Tibial artery (tissue), 4 donors: ENCODE measurements around the gene COG5.

Experiments used
- DNase-seq, 2 donors: peaks; one replicate each; pipeline ENCODE4 v3.0.0-alpha.2; 2019
- H3K27ac ChIP-seq, 2 donors: fragments of 200-600 bp; sonication (generic) in 1 of 2; 1 replicate in 1 of 2; 2 replicates in 1 of 2; pipeline ENCODE4 v1.5.1; 2018 to 2019; ENCODE audit warnings: mild to moderate bottlenecking in 1 of 2
- H3K27me3 ChIP-seq, 2 donors: fragments of 200-600 bp; sonication (generic) in 1 of 2; one replicate each; pipeline versions ENCODE4 v1.5.1 to v1.6.0; 2016 to 2019
- H3K36me3 ChIP-seq, 3 donors: fragments of 200-600 bp; sonication (generic) in 2 of 3; one replicate each; pipeline ENCODE4 v1.5.1; 2016 to 2019; ENCODE audit warnings: mild to moderate bottlenecking in 2 of 3
- H3K4me1 ChIP-seq, 4 donors: fragments of 200-600 bp; sonication (generic) in 2 of 4; 1 replicate in 3 of 4; 2 replicates in 1 of 4; pipeline ENCODE4 v1.5.1; 2016 to 2019
- H3K4me3 ChIP-seq, 2 donors: fragments of 200-600 bp; sonication (generic) in 1 of 2; 1 replicate in 1 of 2; 2 replicates in 1 of 2; pipeline ENCODE4 v1.5.1; 2018 to 2019; ENCODE audit warnings: mild to moderate bottlenecking in 2 of 2
- H3K9me3 ChIP-seq, 3 donors: fragments of 200-600 bp; sonication (generic) in 1 of 3; one replicate each; pipeline ENCODE4 v1.5.1; 2016 to 2019
- CTCF ChIP-seq, 2 experiments: fragments of 200-600 bp in 1 of 2; fragments of 450-650 bp in 1 of 2; IDR thresholded peaks; one replicate each; pipeline ENCODE4 v1.5.1; 2017 to 2019; ENCODE audit warnings: antibody characterized with exemption in 2 of 2, mild to moderate bottlenecking in 1 of 2, moderate library complexity in 1 of 2
- intact Hi-C: fragments of 100-400 bp; cut with DNase I; formaldehyde crosslinking; loops from one replicate; pipeline ENCODE4 v1.15.0; 2023; ENCODE audit warnings: low total_unique reads

Gene COG5

DNA sequence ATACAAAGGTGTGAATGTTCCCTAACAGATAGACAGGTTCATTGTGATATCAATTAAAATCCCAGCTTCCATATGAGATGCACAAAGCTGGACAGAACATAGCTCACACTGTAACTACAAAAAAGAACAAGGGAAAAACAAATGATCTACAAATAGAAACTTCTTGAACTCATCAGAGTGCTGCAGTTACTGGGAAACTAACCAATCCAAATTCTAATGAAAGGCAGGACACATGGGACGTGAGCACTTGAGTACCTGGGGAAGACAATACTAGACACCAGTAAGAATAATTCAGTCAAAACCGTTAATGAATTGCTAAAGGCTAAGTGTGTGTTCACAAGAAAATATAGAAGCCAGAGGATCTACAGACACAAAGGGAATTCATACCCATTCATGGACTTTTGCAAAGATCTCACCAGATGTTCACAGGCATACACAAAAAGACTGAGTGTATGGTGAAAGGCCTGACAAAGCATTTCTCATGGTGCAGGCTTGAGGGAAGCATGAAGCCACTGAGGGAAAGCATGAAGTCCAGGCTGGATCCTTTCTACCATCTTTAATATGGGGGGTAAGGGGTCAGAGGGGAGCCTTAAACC, 101.7 kb downstream of the COG5 start:
- H3K27me3 ChIP-seq: no peaks in the 10 kb centered on the region
- H3K4me1 ChIP-seq: no peaks in the 10 kb centered on the region
- intact Hi-C loops: loop anchor here (5.0 kb wide), 1 partner anchor 265 kb away; no protein-coding TSS in a partner anchor
- no peak overlapping the region for H3K4me3 ChIP-seq
- DNase-seq: no peak
- H3K36me3 ChIP-seq: peaks cover 0 to 5% (median 0%) of the 10 kb centered on the region in 3 donors
- no peak for TF ChIP-seq CTCF (IDR thresholded peaks at IDR 0.05)
- no peaks in the 10 kb centered on the region for H3K9me3 ChIP-seq
- no peak overlapping the region for H3K27ac ChIP-seq

GRCh38 chr7:107453388-107453787, 110.3 kb downstream of the COG5 start:
- TF ChIP-seq CTCF (IDR thresholded peaks at IDR 0.05): no peak
- no peaks in the 10 kb centered on the region for H3K27me3 ChIP-seq
- peaks cover 0 to 12% (median 0%) of the 10 kb centered on the region in 3 donors for H3K36me3 ChIP-seq
- no peak for DNase-seq
- no peaks in the 10 kb centered on the region for H3K4me1 ChIP-seq
- H3K27ac ChIP-seq: no peak overlapping the region
- no peaks in the 10 kb centered on the region for H3K9me3 ChIP-seq
- intact Hi-C loops: no loop called here
- H3K4me3 ChIP-seq: no peak overlapping the region

- no peak for DNase-seq
- Histone ChIP-seq H3K4me1 (no peaks in the 10 kb centered on the region), H3K4me3 (no peak overlapping the region), H3K9me3 (no peaks in the 10 kb centered on the region), H3K27ac (no peak overlapping the region), H3K27me3 (no peaks in the 10 kb centered on the region), H3K36me3 (peaks cover 0 to 10% (median 0%) of the 10 kb centered on the region in 3 donors)
- no peak for TF ChIP-seq CTCF (IDR thresholded peaks at IDR 0.05)
- intact Hi-C loops: no loop called here
These were observed 112.8 kb downstream of the COG5 start for GRCh38 chr7:107450970-107451369.

- no peaks in the 10 kb centered on the region for H3K9me3 ChIP-seq
- no peaks in the 10 kb centered on the region for H3K27me3 ChIP-seq
- peaks cover 0 to 10% (median 0%) of the 10 kb centered on the region in 3 donors for H3K36me3 ChIP-seq
- no peak overlapping the region for H3K27ac ChIP-seq
- intact Hi-C loops: no loop called here
- no peak for DNase-seq
- no peak for TF ChIP-seq CTCF (IDR thresholded peaks at IDR 0.05)
- H3K4me1 ChIP-seq: no peaks in the 10 kb centered on the region
- H3K4me3 ChIP-seq: no peak overlapping the region
These were observed 116.7 kb downstream of the COG5 start for GRCh38 chr7:107446988-107447387.

DNA sequence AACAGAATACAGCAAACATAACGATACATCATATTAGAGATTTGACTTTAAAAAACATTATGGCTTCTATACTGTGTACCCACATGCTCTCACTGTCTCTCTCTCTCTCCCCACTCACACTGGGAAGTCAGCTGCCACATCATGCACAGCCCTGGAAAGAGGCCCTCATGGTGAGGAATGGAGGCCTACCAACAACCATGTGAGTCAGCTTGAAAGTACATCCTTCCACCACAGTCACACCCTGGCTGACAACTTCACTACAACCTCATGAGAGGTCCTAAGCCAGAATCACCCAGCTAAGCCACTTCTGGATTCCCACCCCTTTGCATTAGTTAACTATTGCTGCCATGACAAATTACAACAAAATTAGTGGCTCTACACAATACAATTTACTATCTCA, 117.2 kb downstream of the COG5 start:
- H3K4me3 ChIP-seq: no peak overlapping the region
- no peak for DNase-seq
- no peak for TF ChIP-seq CTCF (IDR thresholded peaks at IDR 0.05)
- H3K36me3 ChIP-seq: peaks cover 0 to 10% (median 0%) of the 10 kb centered on the region in 3 donors
- no peak overlapping the region for H3K27ac ChIP-seq
- H3K4me1 ChIP-seq: no peaks in the 10 kb centered on the region
- no peaks in the 10 kb centered on the region for H3K9me3 ChIP-seq
- H3K27me3 ChIP-seq: no peaks in the 10 kb centered on the region
- intact Hi-C loops: no loop called here

DNA sequence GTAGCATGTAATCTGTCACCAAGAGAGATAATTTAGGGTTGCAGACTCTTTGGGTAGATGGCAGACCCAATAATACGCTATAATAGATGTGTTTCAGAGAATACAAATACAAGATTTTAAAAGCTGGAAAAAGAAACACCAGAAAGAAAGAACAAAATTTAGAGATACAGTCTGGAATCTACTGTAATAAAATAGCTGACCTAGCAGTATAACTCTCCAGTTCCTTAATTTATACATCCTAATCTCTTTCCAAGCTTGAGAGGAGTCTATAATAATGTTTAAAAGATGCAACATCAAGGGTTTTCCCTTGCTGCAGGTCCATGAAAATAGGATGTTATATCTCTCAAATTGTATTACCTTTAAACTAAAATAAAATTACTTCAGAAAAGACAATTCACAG, 121.0 kb downstream of the COG5 start:
- Histone ChIP-seq H3K36me3 (no peaks in the 10 kb centered on the region), H3K4me1 (no peaks in the 10 kb centered on the region), H3K4me3 (no peak overlapping the region), H3K27me3 (no peaks in the 10 kb centered on the region), H3K9me3 (no peaks in the 10 kb centered on the region), H3K27ac (no peak overlapping the region)
- no peak for DNase-seq
- intact Hi-C loops: no loop called here
- TF ChIP-seq CTCF (IDR thresholded peaks at IDR 0.05): no peak
